Caco-2 (cell line): ENCODE results near the gene CFAP77. TPM values are rescaled to one million over a fixed set of nuclear protein-coding genes. Genes with fewer than 3 reads are reported as not detected.

Experiments
- BruUV-seq: library from RNA; stranded (reverse); fragments of 400-500 nt; replicated peaks from 2 replicates; lab custom pipeline; 2021; lab: Mats Ljungman, UMichigan
- CTCF ChIA-PET: fragments of 300-600 bp; sonication (Branson Sonifier 250); formaldehyde crosslinking; loops from one replicate; lab custom pipeline; 2022; ENCODE audit warnings: antibody characterized with exemption; lab: Charles Lee
- POLR2A ChIA-PET: fragments of 300-600 bp; sonication (Branson Sonifier 250); formaldehyde crosslinking; loops from one replicate; lab custom pipeline; 2022; ENCODE audit warnings: antibody characterized with exemption; lab: Charles Lee
- DNase-seq, 2 experiments: peaks; one replicate each; pipeline versions ENCODE4 v3.0.0 to v3.0.0-alpha.2; 2020 to 2022
- H3K27me3 ChIP-seq: replicated peaks from 2 replicates; pipeline ENCODE4 v1.6.0; 2011; ENCODE audit warnings: low read length; ENCODE audit not compliant: control insufficient read depth, insufficient read depth
- H3K36me3 ChIP-seq: 2 replicates; pipeline ENCODE4 v1.5.1; 2011; ENCODE audit warnings: low read length; ENCODE audit not compliant: control insufficient read depth, insufficient read depth
- H3K4me1 ChIP-seq: fragments of 250-450 bp; sonication (Bioruptor Pico); 2 replicates; pipeline ENCODE4 v1.5.1; 2020; ENCODE audit warnings: mild to moderate bottlenecking
- H3K4me3 ChIP-seq: 2 replicates; pipeline ENCODE4 v1.5.1; 2011; ENCODE audit warnings: low read depth, mild to moderate bottlenecking, control low read depth, low read length
- H3K9me3 ChIP-seq: fragments of 250-450 bp; sonication (Bioruptor Pico); 2 replicates; pipeline ENCODE4 v1.5.1; 2020; ENCODE audit warnings: mild to moderate bottlenecking, moderate library complexity
- H3K27ac Mint-ChIP-seq: one replicate; pipeline ENCODE4 v1.8.0; 2022; ENCODE audit warnings: mixed read lengths; ENCODE audit not compliant: unreplicated experiment
- H3K27me3 Mint-ChIP-seq: one replicate; pipeline ENCODE4 v1.8.0; 2022; ENCODE audit warnings: mixed read lengths; ENCODE audit not compliant: insufficient read depth, unreplicated experiment
- H3K36me3 Mint-ChIP-seq: one replicate; pipeline ENCODE4 v1.8.0; 2022; ENCODE audit warnings: mild to moderate bottlenecking, mixed read lengths; ENCODE audit not compliant: insufficient read depth, unreplicated experiment
- H3K4me1 Mint-ChIP-seq: one replicate; pipeline ENCODE4 v1.8.0; 2022; ENCODE audit warnings: low read depth, mixed read lengths; ENCODE audit not compliant: unreplicated experiment
- H3K4me3 Mint-ChIP-seq: one replicate; pipeline ENCODE4 v1.8.0; 2022; ENCODE audit warnings: mild to moderate bottlenecking, moderate library complexity, mixed read lengths; ENCODE audit not compliant: unreplicated experiment
- H3K9me3 Mint-ChIP-seq: one replicate; pipeline ENCODE4 v1.8.0; 2022; ENCODE audit warnings: mixed read lengths; ENCODE audit not compliant: unreplicated experiment
- intact Hi-C: fragments of 100-400 bp; cut with micrococcal nuclease; formaldehyde crosslinking; loops from one replicate; pipeline ENCODE4 v1.10.0; 2022; ENCODE audit not compliant: unreplicated experiment
- total RNA-seq: library from RNA; stranded (reverse); gene quantifications from 2 replicates; pipeline ENCODE4 v1.2.3, GENCODE V29; 2022
- TF ChIP-seq, protein P1 (sequence below), 2 experiments: fragments of 200-600 bp in 1 of 2; IDR thresholded peaks; 1 replicate in 1 of 2; 2 replicates in 1 of 2; pipeline versions ENCODE4 v1.5.1 to v1.8.0; 2011 to 2022; ENCODE audit warnings: antibody characterized with exemption in 1 of 2, control low read depth in 1 of 2, inconsistent platforms in 1 of 2, low read depth in 1 of 2, low read length in 1 of 2, mild to moderate bottlenecking in 1 of 2, moderate library complexity in 1 of 2; ENCODE audit not compliant: insufficient read depth in 1 of 2, severe bottlenecking in 1 of 2, unreplicated experiment in 1 of 2

Gene CFAP77
- total RNA-seq, 1 experiment from 2014 or later = not detected

DNA sequence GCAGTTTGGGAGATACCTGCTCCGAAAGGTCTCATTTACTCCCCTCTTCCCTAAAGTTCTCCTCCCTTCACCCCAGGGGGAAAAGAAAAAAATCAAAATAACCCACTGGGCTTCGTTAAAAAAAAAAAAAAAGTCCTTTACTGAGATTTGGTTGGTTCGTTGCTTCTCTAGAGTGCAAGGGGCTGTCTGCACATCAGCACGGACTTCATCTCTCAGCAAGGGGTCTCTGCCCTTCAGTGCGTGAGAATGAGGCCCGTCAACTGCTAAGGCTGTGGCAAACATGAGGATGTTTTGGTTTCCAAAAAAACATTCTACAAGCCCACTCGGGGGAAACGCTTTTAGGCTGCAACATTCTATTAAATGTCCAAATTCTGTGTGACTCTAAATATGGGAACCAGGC lies 182.4 kb downstream of the CFAP77 start:
- Mint-ChIP-seq H3K27ac (no peak overlapping the region), H3K36me3 (peaks cover 43% of the 10 kb centered on the region), H3K4me3 (no peak overlapping the region), H3K4me1 (no peaks in the 10 kb centered on the region), H3K27me3 (no peaks in the 10 kb centered on the region), H3K9me3 (no peaks in the 10 kb centered on the region)
- Histone ChIP-seq H3K36me3 (no peaks in the 10 kb centered on the region), H3K4me3 (no peak overlapping the region), H3K27me3 (no peaks in the 10 kb centered on the region), H3K4me1 (no peaks in the 10 kb centered on the region), H3K9me3 (no peaks in the 10 kb centered on the region)
- DNase-seq = no peak
- intact Hi-C loops = no loop called here
- POLR2A ChIA-PET = no interaction called here
- TF ChIP-seq, protein P1, sequence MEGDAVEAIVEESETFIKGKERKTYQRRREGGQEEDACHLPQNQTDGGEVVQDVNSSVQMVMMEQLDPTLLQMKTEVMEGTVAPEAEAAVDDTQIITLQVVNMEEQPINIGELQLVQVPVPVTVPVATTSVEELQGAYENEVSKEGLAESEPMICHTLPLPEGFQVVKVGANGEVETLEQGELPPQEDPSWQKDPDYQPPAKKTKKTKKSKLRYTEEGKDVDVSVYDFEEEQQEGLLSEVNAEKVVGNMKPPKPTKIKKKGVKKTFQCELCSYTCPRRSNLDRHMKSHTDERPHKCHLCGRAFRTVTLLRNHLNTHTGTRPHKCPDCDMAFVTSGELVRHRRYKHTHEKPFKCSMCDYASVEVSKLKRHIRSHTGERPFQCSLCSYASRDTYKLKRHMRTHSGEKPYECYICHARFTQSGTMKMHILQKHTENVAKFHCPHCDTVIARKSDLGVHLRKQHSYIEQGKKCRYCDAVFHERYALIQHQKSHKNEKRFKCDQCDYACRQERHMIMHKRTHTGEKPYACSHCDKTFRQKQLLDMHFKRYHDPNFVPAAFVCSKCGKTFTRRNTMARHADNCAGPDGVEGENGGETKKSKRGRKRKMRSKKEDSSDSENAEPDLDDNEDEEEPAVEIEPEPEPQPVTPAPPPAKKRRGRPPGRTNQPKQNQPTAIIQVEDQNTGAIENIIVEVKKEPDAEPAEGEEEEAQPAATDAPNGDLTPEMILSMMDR (IDR thresholded peaks at IDR 0.05; ENCODE audit: insufficient read depth in 1 of 2, low read depth in 1 of 2, low read length in 1 of 2, severe bottlenecking in 1 of 2, unreplicated experiment in 1 of 2) = no peak
- CTCF ChIA-PET = no interaction called here
- no TSS peak for BruUV-seq

DNA sequence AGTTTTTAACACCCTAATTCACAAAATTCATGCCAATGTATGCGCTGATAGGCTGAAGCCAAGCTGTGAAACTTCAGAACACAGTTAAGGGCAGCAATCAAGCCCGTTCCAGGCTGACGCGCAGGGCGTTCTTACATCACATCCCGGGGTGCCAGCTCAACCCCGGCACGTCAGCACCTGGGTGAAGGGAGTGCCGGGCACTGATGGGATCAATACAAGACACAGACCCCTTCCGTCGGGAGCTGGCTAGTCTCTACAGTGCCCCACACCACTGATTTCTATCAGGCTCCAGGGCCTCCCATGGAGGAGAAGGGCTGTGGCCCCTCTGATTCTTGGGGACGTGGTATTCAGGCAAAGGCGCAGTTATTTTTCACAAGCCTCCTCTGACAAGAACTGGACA lies 184.4 kb downstream of the CFAP77 start:
- Histone ChIP-seq H3K9me3 (no peaks in the 10 kb centered on the region), H3K4me3 (no peak overlapping the region), H3K36me3 (no peaks in the 10 kb centered on the region), H3K4me1 (no peaks in the 10 kb centered on the region), H3K27me3 (no peaks in the 10 kb centered on the region)
- POLR2A ChIA-PET = no interaction called here
- DNase-seq = no peak
- CTCF ChIA-PET = no interaction called here
- intact Hi-C loops = no loop called here
- no peak overlapping the region for H3K4me3 Mint-ChIP-seq
- BruUV-seq = no TSS peak
- H3K9me3 Mint-ChIP-seq = no peaks in the 10 kb centered on the region
- H3K27ac Mint-ChIP-seq = no peak overlapping the region
- TF ChIP-seq, protein P1 (IDR thresholded peaks at IDR 0.05; ENCODE audit: insufficient read depth in 1 of 2, low read depth in 1 of 2, low read length in 1 of 2, severe bottlenecking in 1 of 2, unreplicated experiment in 1 of 2) = no peak
- H3K27me3 Mint-ChIP-seq = no peaks in the 10 kb centered on the region
- peaks cover 43% of the 10 kb centered on the region for H3K36me3 Mint-ChIP-seq
- H3K4me1 Mint-ChIP-seq = no peaks in the 10 kb centered on the region

DNA sequence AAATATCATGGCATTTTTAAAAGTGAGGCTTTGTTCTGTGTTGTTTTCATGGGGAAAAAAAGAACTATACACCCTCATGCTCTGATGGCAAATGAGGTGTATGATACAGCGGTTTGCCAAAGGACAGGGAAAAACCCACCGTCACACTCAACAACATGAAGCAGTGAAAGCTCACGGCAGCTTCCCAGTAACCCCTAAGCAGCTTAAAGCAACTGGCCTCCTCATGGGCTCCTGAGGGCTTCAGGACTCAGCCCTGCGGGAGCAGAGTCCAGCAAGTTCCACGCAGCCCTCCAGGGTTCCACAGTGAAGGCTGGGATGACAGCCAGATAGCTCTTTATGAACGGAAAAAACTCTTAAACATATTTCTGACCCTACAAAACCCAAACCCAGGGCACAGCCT lies 185.3 kb downstream of the CFAP77 start:
- no peak for DNase-seq

More for the DNA sequence above, 185.3 kb downstream of the CFAP77 start:
- Histone ChIP-seq H3K9me3 (no peaks in the 10 kb centered on the region), H3K4me1 (no peaks in the 10 kb centered on the region), H3K36me3 (no peaks in the 10 kb centered on the region), H3K4me3 (no peak overlapping the region), H3K27me3 (no peaks in the 10 kb centered on the region)
- Mint-ChIP-seq H3K4me1 (no peaks in the 10 kb centered on the region), H3K27me3 (no peaks in the 10 kb centered on the region), H3K4me3 (no peak overlapping the region), H3K9me3 (no peaks in the 10 kb centered on the region), H3K36me3 (peaks cover 35% of the 10 kb centered on the region), H3K27ac (no peak overlapping the region)
- intact Hi-C loops = no loop called here
- no TSS peak for BruUV-seq
- TF ChIP-seq, protein P1 (IDR thresholded peaks at IDR 0.05; ENCODE audit: insufficient read depth in 1 of 2, low read depth in 1 of 2, low read length in 1 of 2, severe bottlenecking in 1 of 2, unreplicated experiment in 1 of 2) = no peak
- CTCF ChIA-PET = no interaction called here
- POLR2A ChIA-PET = no interaction called here
